Panc1 (cell line): ENCODE results near the gene SOWAHC.

ENCODE experiments used
- CTCF ChIP-seq: fragments of 450-650 bp; IDR thresholded peaks from 2 replicates; pipeline ENCODE4 v1.5.1; 2017; ENCODE audit warnings: mild to moderate bottlenecking
- REST ChIP-seq, 2 experiments: IDR thresholded peaks; 2 replicates each; pipeline ENCODE4 v1.6.1; 2011 to 2012; ENCODE audit warnings: low read depth in 2 of 2, control low read depth in 1 of 2, low read length in 1 of 2, mild to moderate bottlenecking in 1 of 2, moderate library complexity in 1 of 2; ENCODE audit not compliant: insufficient read depth in 1 of 2

GRCh38 chr2:109647636-109648035 is 33.5 kb downstream of the SOWAHC start:
- TF ChIP-seq CTCF (no peak), REST (IDR thresholded peaks at IDR 0.05; ENCODE audit: insufficient read depth in 1 of 2, low read depth in 2 of 2, low read length in 1 of 2) (no peak)
